HFFc6 (cell line): ENCODE data around the gene ZYG11B. TPM values are rescaled to one million over a fixed set of nuclear protein-coding genes. Genes with fewer than 3 reads are reported as not detected.

Experiments
- DNase-seq: peaks from one replicate; pipeline ENCODE4 v3.0.0-alpha.2; 2018
- H3K27ac Mint-ChIP-seq: 2 replicates; pipeline ENCODE4 v1.8.0; 2020; ENCODE audit warnings: mild to moderate bottlenecking, mixed read lengths
- H3K27me3 Mint-ChIP-seq: 2 replicates; pipeline ENCODE4 v1.8.0; 2021; ENCODE audit warnings: mild to moderate bottlenecking, moderate library complexity, mixed read lengths; ENCODE audit not compliant: insufficient read depth
- H3K36me3 Mint-ChIP-seq: 2 replicates; pipeline ENCODE4 v1.8.0; 2021; ENCODE audit warnings: low read depth, mixed read lengths
- H3K4me1 Mint-ChIP-seq: 2 replicates; pipeline ENCODE4 v1.8.0; 2020; ENCODE audit warnings: low read depth, mixed read lengths
- H3K4me3 Mint-ChIP-seq: 2 replicates; pipeline ENCODE4 v1.8.0; 2020; ENCODE audit warnings: mild to moderate bottlenecking, moderate library complexity, mixed read lengths
- H3K9me3 Mint-ChIP-seq: 2 replicates; pipeline ENCODE4 v1.8.0; 2020; ENCODE audit warnings: mild to moderate bottlenecking, mixed read lengths
- long read RNA-seq: library from polyadenylated mRNA; unstranded; transcript quantifications from one replicate; pipeline ENCODE4 v2.0.0, GENCODE V29; 2019
- total RNA-seq, 6 experiments: library from RNA; stranded (reverse); fragmentation: NEBNext Ultra II Directional; extraction: Animal tissue kit (Norgen Biotek cat#: 25700); gene quantifications; 2 replicates in 1 of 6; 3 replicates in 5 of 6; pipeline ENCODE4 v1.2.3, GENCODE V29; 2021
- TF ChIP-seq, protein P1 (sequence below): fragments of 200-600 bp; sonication (generic); IDR thresholded peaks from 2 replicates; pipeline ENCODE4 v1.5.0; 2021; ENCODE audit warnings: antibody characterized with exemption, mild to moderate bottlenecking

ZYG11B gene
- 10 to 100 TPM; 23.5 to 31.3 (median 28.4) TPM for total RNA-seq
- long read RNA-seq, full-length matches to known transcripts: 4 of 14 reads
- long read RNA-seq, partial matches to known transcripts: 2 of 14 reads
- long read RNA-seq, other reads (novel, unspliced or antisense): 8 of 14 reads

DNA sequence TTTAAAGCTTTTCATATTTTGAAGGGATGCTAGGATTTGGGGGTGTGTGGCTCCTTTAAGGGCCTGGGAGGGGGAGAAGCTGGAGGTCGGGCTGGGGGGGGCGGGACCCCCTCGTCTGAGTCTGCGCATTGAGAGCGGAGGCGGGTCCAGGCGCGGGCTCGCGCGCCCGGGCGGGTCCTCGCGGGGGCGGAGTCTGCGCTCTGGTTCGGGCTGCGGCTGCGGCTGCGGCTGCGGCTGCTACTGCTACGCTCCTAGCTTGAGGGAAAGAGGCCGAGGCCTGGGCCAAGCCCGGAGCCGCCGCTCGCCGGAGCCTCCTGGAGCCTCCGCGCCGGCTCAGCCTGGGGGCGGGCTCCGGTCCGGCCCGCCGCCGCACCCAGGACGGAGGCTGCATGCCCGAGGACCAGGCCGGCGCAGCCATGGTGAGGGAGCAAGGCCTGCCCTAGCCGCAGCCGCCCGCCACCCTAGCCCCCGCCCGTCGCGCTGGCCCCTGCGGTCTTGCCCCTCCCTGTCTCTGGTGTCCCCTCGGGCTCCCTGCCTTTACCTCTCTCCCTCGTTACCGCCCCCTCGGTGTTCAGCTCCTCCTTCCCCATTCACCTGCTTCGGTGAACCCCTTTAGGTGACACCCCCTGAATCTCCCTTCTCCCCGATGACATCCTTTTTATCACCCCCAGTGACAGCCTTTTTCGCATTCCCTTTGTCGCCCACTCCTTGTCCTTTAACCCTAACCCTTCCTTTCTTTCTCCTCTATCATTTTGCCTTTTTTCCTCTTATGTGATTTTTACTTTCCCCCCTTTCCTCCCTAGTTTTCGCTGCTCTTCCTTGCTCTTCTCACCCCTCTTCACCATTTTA is at the start of gene ZYG11B:
TSS of gene ZYG11B (plus strand) at position 189 of the 849 bp plus-strand sequence. CDS start at position 390, 201 bp downstream.
- no peaks in the 10 kb centered on the region for H3K9me3 Mint-ChIP-seq
- H3K4me1 Mint-ChIP-seq: peaks cover 41% of the 10 kb centered on the region
- no peaks in the 10 kb centered on the region; the same call in 1 of the 2 replicates for H3K36me3 Mint-ChIP-seq
- peak within 1 kb of the TSS; percentile 75 for H3K27ac Mint-ChIP-seq
- H3K4me3 Mint-ChIP-seq: peak within 1 kb of the TSS; percentile 98
- TF ChIP-seq, protein P1, sequence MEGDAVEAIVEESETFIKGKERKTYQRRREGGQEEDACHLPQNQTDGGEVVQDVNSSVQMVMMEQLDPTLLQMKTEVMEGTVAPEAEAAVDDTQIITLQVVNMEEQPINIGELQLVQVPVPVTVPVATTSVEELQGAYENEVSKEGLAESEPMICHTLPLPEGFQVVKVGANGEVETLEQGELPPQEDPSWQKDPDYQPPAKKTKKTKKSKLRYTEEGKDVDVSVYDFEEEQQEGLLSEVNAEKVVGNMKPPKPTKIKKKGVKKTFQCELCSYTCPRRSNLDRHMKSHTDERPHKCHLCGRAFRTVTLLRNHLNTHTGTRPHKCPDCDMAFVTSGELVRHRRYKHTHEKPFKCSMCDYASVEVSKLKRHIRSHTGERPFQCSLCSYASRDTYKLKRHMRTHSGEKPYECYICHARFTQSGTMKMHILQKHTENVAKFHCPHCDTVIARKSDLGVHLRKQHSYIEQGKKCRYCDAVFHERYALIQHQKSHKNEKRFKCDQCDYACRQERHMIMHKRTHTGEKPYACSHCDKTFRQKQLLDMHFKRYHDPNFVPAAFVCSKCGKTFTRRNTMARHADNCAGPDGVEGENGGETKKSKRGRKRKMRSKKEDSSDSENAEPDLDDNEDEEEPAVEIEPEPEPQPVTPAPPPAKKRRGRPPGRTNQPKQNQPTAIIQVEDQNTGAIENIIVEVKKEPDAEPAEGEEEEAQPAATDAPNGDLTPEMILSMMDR: no peak
- DNase-seq: peak; percentile 82
- H3K27me3 Mint-ChIP-seq: no peaks in the 10 kb centered on the region

DNA sequence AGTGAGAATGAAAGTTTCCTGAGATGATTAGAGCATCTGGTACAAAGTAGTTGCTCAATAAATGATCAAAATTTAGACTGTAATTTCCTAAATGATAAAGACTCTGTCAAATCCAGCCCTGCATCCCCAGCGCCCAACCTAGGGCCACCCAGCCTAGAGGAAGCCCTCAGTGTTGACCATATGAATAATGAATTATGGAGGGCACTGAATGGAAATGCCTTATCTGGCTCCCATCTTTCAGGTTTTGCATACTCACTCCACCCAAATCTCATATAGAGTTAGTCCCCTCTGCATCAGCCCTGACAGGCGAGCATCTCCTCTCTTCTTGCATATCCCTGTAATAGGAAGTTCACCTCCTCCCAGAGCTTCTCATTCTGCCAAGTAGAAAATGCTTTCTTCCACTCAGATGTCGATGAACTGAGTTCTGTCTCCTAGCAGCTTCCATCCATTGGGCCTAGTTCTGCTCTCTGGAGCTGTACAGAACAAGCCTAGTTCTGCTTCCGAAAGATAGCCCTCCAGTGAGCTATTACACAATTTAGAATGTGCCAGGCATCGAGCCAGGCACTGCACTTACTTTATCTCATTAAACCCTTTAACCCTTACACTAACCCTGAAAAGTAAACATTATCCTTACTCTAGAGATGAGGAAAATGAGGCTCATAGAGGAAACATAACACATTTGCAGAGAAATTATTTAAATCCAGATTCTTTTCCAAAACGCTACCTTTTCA is 49.0 kb upstream of the ZYG11B start:
- DNase-seq: no peak
- Mint-ChIP-seq H3K4me3 (no peak overlapping the region), H3K27ac (no peak overlapping the region), H3K27me3 (peaks cover 2% of the 10 kb centered on the region; the same call in 1 of the 2 replicates), H3K36me3 (no peaks in the 10 kb centered on the region), H3K4me1 (peaks cover 16% of the 10 kb centered on the region), H3K9me3 (no peaks in the 10 kb centered on the region)
- TF ChIP-seq, protein P1: no peak

DNA sequence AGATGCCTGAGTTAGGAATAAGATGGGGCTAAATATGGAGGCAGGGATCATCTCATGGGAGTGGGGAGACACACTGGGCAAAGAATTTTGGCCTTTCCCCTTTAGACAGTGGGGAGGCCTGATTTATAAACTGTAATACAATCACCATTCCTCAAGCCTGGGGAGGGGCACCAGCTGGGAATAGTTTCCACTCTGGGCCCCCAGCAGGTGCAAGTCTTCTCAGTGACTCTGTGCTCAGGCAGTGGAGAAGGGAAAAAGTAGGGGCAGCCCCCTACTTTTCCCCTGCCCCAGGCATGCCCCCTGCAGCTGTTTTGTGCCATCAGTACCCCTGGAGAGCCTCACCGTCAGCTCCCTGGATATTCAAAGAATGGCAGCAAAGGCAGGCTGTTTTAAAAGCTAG is 47.2 kb upstream of the ZYG11B start:
- H3K27ac Mint-ChIP-seq: no peak overlapping the region
- peaks cover 2% of the 10 kb centered on the region; the same call in 1 of the 2 replicates for H3K27me3 Mint-ChIP-seq
- DNase-seq: no peak
- no peak overlapping the region for H3K4me3 Mint-ChIP-seq
- H3K9me3 Mint-ChIP-seq: no peaks in the 10 kb centered on the region
- peaks cover 16% of the 10 kb centered on the region for H3K4me1 Mint-ChIP-seq
- TF ChIP-seq, protein P1: no peak
- H3K36me3 Mint-ChIP-seq: peaks cover 5% of the 10 kb centered on the region; the same call in 1 of the 2 replicates

DNA sequence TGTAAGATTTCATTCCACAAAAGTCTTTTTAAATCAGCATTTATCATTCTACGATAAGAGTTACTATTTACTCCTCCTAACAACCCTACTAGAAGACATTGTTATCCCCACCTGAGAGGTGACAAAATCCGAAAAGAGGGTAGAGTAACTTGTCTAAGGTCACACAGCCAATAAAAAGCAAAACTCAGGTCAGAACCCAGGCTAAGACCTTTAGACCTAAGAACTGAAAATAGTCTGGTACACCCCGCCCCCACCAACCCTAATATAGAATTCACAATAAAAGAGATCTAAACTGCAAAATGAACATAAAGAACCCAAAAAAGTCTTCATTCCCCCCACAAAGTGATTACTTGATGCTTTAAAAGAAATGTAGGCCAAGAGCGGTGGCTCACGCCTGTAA is 46.8 kb upstream of the ZYG11B start:
- no peak for DNase-seq
- H3K36me3 Mint-ChIP-seq: peaks cover 7% of the 10 kb centered on the region; the same call in 1 of the 2 replicates
- TF ChIP-seq, protein P1: no peak
- no peaks in the 10 kb centered on the region for H3K9me3 Mint-ChIP-seq
- H3K4me1 Mint-ChIP-seq: peaks cover 15% of the 10 kb centered on the region
- no peak overlapping the region for H3K4me3 Mint-ChIP-seq
- H3K27ac Mint-ChIP-seq: no peak overlapping the region
- peaks cover 2% of the 10 kb centered on the region; the same call in 1 of the 2 replicates for H3K27me3 Mint-ChIP-seq

DNA sequence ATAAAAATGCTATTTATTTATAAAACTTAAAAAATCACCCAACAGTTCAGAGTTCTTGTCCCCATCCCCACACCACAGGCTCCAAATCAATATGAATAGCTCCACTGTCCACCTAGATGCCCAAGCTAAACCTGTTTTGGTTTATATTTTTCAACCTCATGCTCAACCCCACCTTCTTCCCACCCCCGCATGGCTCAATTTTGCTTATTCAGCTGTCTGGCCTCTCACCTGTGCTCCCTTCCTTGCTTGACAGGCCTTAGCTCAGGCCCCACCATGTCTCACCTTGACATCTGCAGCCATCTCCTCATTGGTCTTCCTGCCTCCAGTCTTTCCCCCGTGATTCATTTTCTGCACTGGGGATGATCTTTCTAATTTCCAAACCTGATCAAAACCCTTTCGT is 45.9 kb upstream of the ZYG11B start:
- Mint-ChIP-seq H3K27ac (no peak overlapping the region), H3K36me3 (peaks cover 7% of the 10 kb centered on the region; the same call in 1 of the 2 replicates), H3K4me3 (no peak overlapping the region), H3K9me3 (no peaks in the 10 kb centered on the region), H3K4me1 (peaks cover 9% of the 10 kb centered on the region), H3K27me3 (no peaks in the 10 kb centered on the region; the same call in 1 of the 2 replicates)
- TF ChIP-seq, protein P1: no peak
- DNase-seq: no peak
